Activated CD8-positive, alpha-beta memory T cell treated with anti-CD3 and anti-CD28 coated beads for 1 hour (primary cell): ENCODE data around the gene PCGF3.
"Not testable (repeated sequence)": the region's sequence is repeated elsewhere in the genome, so short reads cannot be mapped to it uniquely, and the experiment has no call there.

Experiments used
- DNase-seq, 2 donors: peaks; one replicate each; pipeline ENCODE4 v3.0.0-alpha.2; 2020; ENCODE audit warnings: low read depth in 1 of 2; ENCODE audit errors: extremely low read depth in 1 of 2

Gene PCGF3

GRCh38 chr4:740011-740410 is 34.4 kb downstream of the PCGF3 start:
- DNase-seq: no peak

- DNase-seq: no peak
Measured at GRCh38 chr4:740656-741282, 35.1 kb downstream of the PCGF3 start.

DNA sequence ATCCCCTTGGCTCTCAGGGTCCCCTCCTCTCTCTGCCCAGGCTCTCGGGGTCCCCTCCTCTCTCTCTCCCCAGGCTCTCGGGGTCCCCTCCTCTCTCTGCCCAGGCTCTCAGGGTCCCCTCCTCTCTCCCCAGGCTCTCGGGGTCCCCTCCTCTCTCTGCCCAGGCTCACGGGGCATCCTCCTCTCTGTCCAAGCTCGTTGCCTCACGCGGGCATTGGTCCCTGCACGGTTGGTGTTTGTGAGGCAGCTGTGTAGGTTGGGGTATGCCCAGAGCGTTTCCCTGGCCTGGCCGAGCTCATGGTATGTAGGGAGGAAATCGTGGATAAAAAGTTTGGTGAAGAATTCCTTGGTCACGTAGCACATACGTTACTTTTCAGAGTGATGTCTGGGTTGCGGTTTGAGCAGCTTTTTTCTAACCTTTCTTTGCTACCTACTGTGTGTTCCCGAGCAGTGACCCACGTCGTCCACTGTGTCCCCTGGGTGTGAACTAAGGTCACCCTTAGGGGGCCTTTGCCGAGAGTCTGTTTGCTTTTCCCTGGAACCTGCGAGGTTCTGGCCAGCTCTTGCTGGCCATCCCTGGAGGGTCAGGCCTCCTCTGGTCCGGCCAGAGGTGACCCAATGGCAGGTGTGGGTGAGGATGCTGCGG is 36.6 kb downstream of the PCGF3 start:
- DNase-seq: no peak

GRCh38 chr4:742742-743311 is 37.2 kb downstream of the PCGF3 start:
- peak; percentile 50 to 68 for DNase-seq

GRCh38 chr4:743463-744211 is 38.0 kb downstream of the PCGF3 start:
- DNase-seq: no peak

DNA sequence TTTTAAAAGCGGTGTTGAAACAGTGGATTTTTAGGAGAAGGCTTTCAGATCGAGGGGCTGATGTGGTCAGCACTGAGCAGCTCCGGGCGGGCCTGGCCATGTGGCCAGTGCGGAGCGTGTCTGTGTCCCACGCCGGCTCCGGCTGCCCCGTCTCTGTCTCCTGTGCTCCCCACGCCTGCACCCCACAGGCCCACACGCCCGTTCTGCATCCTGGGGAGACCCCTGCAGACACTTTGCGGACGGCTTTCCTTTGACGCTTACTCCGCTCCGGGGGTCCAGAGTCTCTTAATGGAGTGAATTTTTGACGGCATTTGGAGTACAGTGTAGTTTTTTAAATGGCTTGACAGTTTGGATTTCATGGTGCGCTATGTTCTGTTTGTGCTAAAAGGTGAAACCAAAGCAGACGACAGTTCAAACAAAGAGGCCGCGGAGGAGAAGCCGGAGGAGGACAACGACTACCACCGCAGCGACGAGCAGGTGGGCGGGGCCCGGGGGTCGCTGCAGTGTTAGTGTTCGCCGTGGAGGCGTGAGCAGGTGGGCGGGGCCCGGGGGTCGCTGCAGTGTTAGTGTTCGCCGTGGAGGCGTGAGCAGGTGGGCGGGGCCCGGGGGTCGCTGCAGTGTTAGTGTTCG is 38.7 kb downstream of the PCGF3 start:
- DNase-seq: no peak

- no peak for DNase-seq
Measured at GRCh38 chr4:747546-748170, 42.0 kb downstream of the PCGF3 start.

- no peak for DNase-seq
Measured at GRCh38 chr4:748461-748860, 42.8 kb downstream of the PCGF3 start.

GRCh38 chr4:749698-750666 is 44.4 kb downstream of the PCGF3 start:
- no peak for DNase-seq

GRCh38 chr4:751676-752075 is 46.0 kb downstream of the PCGF3 start:
- no peak for DNase-seq

DNA sequence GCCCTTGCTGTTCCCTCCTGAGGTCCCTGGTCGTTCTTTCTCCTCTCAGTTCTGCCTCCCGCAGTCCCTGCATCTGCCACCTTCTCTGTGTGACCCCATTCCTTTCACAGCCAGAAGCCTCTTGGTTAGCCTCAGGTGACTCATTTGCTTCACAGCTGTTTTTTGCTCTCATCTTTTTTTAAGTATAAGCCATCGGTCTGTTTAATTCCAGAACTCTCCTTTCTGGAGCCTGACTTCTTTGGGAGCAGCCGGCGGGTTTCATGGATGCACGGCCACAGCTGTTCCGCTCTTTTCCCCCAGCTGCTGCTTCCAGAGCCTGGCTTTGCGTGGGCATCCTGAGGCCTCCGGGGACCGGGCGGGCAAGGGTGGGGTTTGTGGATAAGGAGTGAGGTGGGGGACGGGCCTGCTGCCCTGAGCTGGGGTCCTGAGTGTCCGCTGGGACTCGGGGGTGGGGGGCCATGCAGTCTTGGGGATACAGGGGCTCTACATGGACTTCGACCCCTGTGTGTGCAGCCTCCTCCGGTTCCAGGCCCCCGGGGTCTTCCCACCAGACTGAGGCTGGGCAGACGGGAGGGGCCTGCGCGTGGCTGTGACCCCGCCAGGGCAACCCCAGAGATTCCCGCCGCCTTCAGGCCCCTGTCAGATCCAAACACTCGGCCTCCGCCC is 46.7 kb downstream of the PCGF3 start:
- no peak for DNase-seq

GRCh38 chr4:753186-753585 is 47.6 kb downstream of the PCGF3 start:
- DNase-seq: not testable (repeated sequence)

DNA sequence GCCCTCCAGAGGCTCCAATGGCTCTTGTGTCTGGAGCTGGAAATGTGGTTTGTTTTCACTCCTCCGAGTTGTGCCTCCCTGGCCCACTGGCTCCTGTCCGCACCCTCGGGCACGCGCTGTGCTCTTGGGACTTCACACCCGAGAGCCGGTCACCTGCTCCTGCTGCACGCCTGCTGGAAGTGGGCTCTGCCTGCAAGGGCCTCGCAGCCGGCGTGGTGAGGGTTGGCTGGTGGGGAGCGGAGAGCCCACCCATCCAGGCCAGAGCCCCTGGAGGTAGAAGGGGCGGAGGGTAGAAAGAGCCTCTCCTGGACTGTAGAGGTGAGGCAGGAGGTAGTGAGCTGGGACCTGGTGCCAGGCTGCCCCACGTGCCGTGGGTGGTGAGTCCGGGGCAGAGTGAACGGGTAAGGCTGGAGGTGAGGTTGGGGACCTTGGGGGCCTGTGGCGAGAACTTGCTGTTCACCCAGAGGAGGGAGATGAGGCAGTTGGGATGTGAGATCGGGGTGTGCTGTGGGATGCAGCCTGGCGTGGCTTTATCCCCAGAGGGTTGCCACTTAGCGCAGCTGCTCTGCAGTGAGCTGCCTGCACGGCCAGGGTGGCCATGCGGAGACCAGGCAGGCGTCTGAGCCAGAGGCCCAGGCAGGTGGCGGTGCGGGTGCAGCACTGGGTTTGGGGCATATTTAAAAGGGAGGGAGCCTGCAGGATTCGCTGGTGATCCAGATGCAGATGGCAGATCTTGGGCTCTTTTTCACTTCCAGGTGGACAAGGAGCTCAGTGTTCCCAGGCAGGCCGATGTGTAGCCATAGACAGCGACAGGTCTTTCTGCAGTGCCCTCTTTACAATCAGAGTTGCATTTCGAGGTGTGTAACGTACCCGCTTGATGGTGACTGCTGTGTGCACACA is 48.8 kb downstream of the PCGF3 start:
- no peak for DNase-seq

- DNase-seq: no peak
Measured at GRCh38 chr4:757111-757510, 51.5 kb downstream of the PCGF3 start.

DNA sequence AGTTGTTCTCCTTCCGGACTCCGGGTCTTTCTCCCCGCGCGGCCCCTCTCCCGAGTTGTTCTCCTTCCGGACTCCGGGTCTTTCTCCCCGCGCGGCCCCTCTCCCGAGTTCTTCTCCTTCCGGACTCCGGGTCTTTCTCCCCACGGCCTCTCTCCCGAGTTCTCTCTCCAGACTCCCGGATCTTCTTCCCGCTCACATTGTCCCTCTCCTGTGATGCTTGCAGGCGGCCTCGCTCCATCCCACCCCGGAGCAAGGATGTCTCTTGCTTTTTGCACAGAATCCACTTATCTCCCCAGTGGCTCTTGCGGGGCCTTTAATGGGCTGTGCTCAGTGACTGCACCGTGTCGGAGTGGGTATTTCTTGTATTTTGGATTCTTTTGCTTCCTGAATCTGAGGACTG is 54.2 kb downstream of the PCGF3 start:
- not testable (repeated sequence) for DNase-seq

- no peak for DNase-seq
Measured at GRCh38 chr4:760616-761015, 55.0 kb downstream of the PCGF3 start.

DNA sequence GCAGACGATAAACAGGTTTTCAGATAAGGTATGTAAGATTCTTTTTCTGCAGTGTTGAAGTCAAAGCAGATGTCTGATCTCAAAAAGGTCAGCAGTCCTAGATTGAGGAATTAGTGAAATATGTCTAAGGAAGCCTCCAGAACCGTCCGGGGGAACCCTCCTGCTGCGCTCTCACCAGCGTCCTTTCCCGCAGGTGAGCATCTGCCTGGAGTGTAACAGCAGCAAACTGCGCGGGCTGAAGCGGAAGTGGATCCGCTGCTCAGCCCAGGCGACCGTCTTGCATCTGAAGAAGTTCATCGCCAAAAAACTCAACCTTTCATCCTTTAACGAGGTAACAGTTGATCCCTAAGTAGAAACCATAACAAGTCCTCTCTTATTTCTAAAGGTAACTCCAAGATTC is 55.5 kb downstream of the PCGF3 start:
- DNase-seq: no peak

GRCh38 chr4:761739-762138 is 56.1 kb downstream of the PCGF3 start:
- DNase-seq: no peak
